Measurements from ENCODE around the gene ICOS.

DNA sequence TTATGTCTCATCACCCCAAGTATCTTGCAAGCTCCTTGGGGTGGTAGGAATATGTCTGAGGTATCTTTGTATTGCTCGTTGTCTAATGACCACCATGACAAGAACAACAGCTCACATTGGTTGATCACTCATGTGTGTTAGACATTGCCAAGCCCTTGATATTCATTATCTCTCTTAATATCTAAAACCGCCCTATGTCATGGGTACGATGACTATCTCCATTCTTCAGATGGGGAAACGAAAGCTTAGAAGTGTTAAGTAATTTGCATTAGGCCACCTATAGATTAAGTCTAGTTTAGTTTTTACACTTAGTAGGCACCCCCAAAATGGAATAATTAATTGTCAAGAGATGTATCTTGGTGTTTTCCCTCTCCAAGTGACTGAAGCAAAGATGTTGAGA, 57.0 kb downstream of the ICOS start:
- TF ChIP-seq, protein P1, sequence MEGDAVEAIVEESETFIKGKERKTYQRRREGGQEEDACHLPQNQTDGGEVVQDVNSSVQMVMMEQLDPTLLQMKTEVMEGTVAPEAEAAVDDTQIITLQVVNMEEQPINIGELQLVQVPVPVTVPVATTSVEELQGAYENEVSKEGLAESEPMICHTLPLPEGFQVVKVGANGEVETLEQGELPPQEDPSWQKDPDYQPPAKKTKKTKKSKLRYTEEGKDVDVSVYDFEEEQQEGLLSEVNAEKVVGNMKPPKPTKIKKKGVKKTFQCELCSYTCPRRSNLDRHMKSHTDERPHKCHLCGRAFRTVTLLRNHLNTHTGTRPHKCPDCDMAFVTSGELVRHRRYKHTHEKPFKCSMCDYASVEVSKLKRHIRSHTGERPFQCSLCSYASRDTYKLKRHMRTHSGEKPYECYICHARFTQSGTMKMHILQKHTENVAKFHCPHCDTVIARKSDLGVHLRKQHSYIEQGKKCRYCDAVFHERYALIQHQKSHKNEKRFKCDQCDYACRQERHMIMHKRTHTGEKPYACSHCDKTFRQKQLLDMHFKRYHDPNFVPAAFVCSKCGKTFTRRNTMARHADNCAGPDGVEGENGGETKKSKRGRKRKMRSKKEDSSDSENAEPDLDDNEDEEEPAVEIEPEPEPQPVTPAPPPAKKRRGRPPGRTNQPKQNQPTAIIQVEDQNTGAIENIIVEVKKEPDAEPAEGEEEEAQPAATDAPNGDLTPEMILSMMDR (IDR thresholded peaks at IDR 0.05; ENCODE audit: insufficient read depth, low read length, poor library complexity, severe bottlenecking): no peak
- TF ChIP-seq EZH2phosphoT487 (conservative IDR thresholded peaks at IDR 0.05; ENCODE audit: low read length): no peak

All from SU-DHL-6 (cell line).